ENCODE measurements around the gene ALKAL2.

The ALKAL2 gene

GRCh38 chr2:269356-270030 lies 18.4 kb downstream of the ALKAL2 start:
- no peak for DNase-seq

GRCh38 chr2:268323-268722 lies 19.6 kb downstream of the ALKAL2 start:
- no peak for DNase-seq

- DNase-seq: peak; percentile 99
These were observed 23.1 kb downstream of the ALKAL2 start, which contains the start of gene ACP1 for GRCh38 chr2:264493-265468. ACP1 (plus strand) TSS chr2:264947; CDS start chr2:264965, 18 bp downstream.

GRCh38 chr2:263774-264492 lies 24.0 kb downstream of the ALKAL2 start, which contains the start of gene SH3YL1:
SH3YL1 (minus strand) TSS chr2:264032; CDS start chr2:263984, 48 bp downstream.
- peak; percentile 77 for DNase-seq

- no peak for DNase-seq
These were observed 24.7 kb downstream of the ALKAL2 start for GRCh38 chr2:263022-263738.

- DNase-seq: peak; percentile 65
These were observed 25.8 kb downstream of the ALKAL2 start for GRCh38 chr2:262117-262516.

GRCh38 chr2:260507-261161 lies 27.3 kb downstream of the ALKAL2 start:
- DNase-seq: no peak

- no peak for DNase-seq
These were observed 28.0 kb downstream of the ALKAL2 start for GRCh38 chr2:259789-260331.

GRCh38 chr2:258933-259332 lies 29.0 kb downstream of the ALKAL2 start:
- DNase-seq: no peak

GRCh38 chr2:257842-258241 lies 30.0 kb downstream of the ALKAL2 start:
- DNase-seq: no peak

GRCh38 chr2:257429-257828 lies 30.5 kb downstream of the ALKAL2 start:
- no peak for DNase-seq

- no peak for DNase-seq
These were observed 31.8 kb downstream of the ALKAL2 start for GRCh38 chr2:256094-256493.

GRCh38 chr2:255195-255594 lies 32.7 kb downstream of the ALKAL2 start:
- DNase-seq: no peak

- peak; percentile 74 for DNase-seq
These were observed 33.6 kb downstream of the ALKAL2 start for GRCh38 chr2:254241-254640.

- no peak for DNase-seq
These were observed 34.7 kb downstream of the ALKAL2 start for GRCh38 chr2:253202-253638.

- no peak for DNase-seq
These were observed 35.8 kb downstream of the ALKAL2 start for GRCh38 chr2:252001-252602.

GRCh38 chr2:249538-250042 lies 38.3 kb downstream of the ALKAL2 start:
- no peak for DNase-seq

GRCh38 chr2:248724-249123 lies 39.2 kb downstream of the ALKAL2 start:
- DNase-seq: no peak

GRCh38 chr2:246489-247144 lies 41.3 kb downstream of the ALKAL2 start:
- no peak for DNase-seq

GRCh38 chr2:244547-244946 lies 43.3 kb downstream of the ALKAL2 start:
- DNase-seq: no peak
